T-helper 17 cell (primary cell): Measurements from ENCODE around the gene CATSPERE. TPM values are rescaled to one million over a fixed set of nuclear protein-coding genes. Genes with fewer than 3 reads are reported as not detected.
"Not testable (repeated sequence)": the region's sequence is repeated elsewhere in the genome, so short reads cannot be mapped to it uniquely, and the experiment has no call there.

Experiments used
- ATAC-seq: fragments of 150-1000 bp; cut with Tn5 transposase; 2 replicates; pipeline ENCODE4 v1.10.0; 2021; ENCODE audit warnings: mild to moderate bottlenecking, moderate library complexity
- DNase-seq, 3 donors: peaks; one replicate each; pipeline versions ENCODE4 v3.0.0 to v3.0.0-alpha.2; 2020 to 2021
- H3K9me3 ChIP-seq: one replicate; pipeline ENCODE4 v1.7.0; 2013; ENCODE audit warnings: low read length, mild to moderate bottlenecking; ENCODE audit not compliant: control insufficient read depth, poor library complexity, severe bottlenecking
- H3K27ac Mint-ChIP-seq: one replicate; pipeline ENCODE4 v1.8.0; 2022; ENCODE audit warnings: mild to moderate bottlenecking, moderate library complexity, mixed read lengths
- H3K27me3 Mint-ChIP-seq: one replicate; pipeline ENCODE4 v1.8.0; 2022; ENCODE audit warnings: mixed read lengths
- H3K36me3 Mint-ChIP-seq: one replicate; pipeline ENCODE4 v1.8.0; 2022; ENCODE audit warnings: low read depth, mixed read lengths
- H3K4me1 Mint-ChIP-seq: one replicate; pipeline ENCODE4 v1.8.0; 2022; ENCODE audit warnings: mild to moderate bottlenecking, mixed read lengths
- H3K4me3 Mint-ChIP-seq: one replicate; pipeline ENCODE4 v1.8.0; 2022; ENCODE audit warnings: mild to moderate bottlenecking, moderate library complexity, mixed read lengths
- total RNA-seq, 4 donors: library from RNA in 2 of 4; stranded (reverse) in 2 of 4; gene quantifications; one replicate each; pipeline ENCODE4 v1.2.3 and lab custom pipeline; 2022 to 2026

Gene CATSPERE
- total RNA-seq, 2 donors from 2014 or later, result 0.18 to 0.47 TPM

DNA sequence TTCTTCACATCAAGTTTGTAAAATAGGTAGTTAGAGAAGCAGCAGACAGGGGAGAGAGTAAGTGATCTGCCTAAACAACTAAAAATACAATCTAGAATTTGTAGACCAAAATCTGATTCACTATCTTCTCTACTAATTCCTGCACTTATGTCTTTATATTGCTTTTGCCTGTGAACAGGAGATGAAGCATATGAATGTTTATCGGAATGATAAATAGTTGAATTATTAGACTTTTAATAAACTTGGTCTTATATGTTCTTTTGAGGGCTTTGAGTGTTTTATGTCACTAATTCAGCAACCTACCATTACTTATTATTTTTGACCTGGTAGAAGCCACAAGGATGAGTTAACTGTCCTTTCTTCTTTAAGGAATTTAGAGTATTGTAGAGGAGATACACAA, 194.1 kb downstream of the CATSPERE start:
- peaks cover 31% of the 10 kb centered on the region for H3K4me1 Mint-ChIP-seq
- H3K36me3 Mint-ChIP-seq, result peaks cover 2% of the 10 kb centered on the region
- DNase-seq, result no peak
- ATAC-seq, result no peak
- no peak overlapping the region for H3K4me3 Mint-ChIP-seq
- H3K9me3 ChIP-seq, result no peaks in the 10 kb centered on the region
- no peak overlapping the region for H3K27ac Mint-ChIP-seq
- no peaks in the 10 kb centered on the region for H3K27me3 Mint-ChIP-seq

DNA sequence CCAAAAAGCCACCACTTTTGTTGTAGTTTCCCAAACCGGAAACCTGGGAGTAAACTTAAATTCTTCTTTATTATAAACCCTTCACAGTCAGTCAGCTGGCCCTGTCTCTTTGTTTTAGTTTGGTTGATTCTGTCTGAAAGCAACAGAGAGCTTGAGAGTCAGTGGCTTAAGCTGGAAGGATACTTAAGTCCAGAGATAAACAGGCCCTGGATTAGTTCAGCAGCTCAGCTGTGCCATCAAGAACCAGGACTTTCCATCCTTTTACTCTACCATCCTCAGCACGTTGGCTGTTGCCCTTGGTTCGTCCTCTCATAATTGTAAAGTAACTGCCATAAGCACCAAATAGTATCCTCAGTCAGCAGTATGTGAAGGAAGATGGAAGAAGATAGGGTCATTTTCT, 196.3 kb downstream of the CATSPERE start:
- H3K4me1 Mint-ChIP-seq, result peaks cover 26% of the 10 kb centered on the region
- H3K36me3 Mint-ChIP-seq, result peaks cover 4% of the 10 kb centered on the region
- no peaks in the 10 kb centered on the region for H3K9me3 ChIP-seq
- no peak overlapping the region for H3K4me3 Mint-ChIP-seq
- ATAC-seq (no peak), DNase-seq (no peak)
- H3K27me3 Mint-ChIP-seq, result no peaks in the 10 kb centered on the region
- no peak overlapping the region for H3K27ac Mint-ChIP-seq

DNA sequence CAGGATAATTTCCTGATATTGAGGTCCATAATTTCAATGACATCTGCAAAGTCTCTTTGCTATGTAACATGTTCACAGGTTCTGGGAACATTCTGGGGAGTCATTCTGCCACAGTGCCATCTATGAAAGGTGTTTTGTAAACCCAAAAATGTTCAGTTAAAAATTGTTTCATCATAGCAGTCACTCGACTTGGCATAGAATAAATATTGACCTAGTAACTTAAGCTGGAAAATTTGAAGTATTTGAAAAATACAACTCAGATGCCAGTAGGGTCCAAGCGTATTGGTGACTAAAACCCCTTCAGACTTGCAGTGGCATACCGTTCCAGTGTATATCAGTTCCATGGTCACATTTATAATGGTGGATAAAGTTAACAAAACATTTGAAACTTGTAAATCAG, 198.6 kb downstream of the CATSPERE start:
- ATAC-seq (no peak), DNase-seq (no peak)
- no peak overlapping the region for H3K4me3 Mint-ChIP-seq
- H3K27ac Mint-ChIP-seq, result no peak overlapping the region
- H3K27me3 Mint-ChIP-seq, result no peaks in the 10 kb centered on the region
- peaks cover 4% of the 10 kb centered on the region for H3K36me3 Mint-ChIP-seq
- peaks cover 24% of the 10 kb centered on the region for H3K4me1 Mint-ChIP-seq
- H3K9me3 ChIP-seq, result no peaks in the 10 kb centered on the region

DNA sequence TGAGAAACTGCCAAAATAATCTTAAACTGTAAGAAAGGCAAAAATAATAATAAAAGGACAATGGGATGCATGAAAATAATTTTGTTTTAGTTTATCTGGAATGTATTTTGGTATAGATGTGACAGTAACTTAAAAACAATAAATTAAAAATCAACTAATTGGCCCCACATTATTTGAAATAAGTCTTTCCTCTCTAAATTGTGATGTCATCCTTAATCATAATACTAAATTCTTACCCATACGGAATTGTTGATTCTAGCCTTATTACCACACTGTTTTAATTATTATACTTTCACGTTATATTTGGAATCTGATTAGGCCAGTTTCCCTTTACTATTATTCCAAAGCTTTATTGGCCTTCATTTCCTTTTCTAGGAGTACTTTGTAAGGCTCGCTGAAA, 199.5 kb downstream of the CATSPERE start:
- no peaks in the 10 kb centered on the region for H3K27me3 Mint-ChIP-seq

DNA sequence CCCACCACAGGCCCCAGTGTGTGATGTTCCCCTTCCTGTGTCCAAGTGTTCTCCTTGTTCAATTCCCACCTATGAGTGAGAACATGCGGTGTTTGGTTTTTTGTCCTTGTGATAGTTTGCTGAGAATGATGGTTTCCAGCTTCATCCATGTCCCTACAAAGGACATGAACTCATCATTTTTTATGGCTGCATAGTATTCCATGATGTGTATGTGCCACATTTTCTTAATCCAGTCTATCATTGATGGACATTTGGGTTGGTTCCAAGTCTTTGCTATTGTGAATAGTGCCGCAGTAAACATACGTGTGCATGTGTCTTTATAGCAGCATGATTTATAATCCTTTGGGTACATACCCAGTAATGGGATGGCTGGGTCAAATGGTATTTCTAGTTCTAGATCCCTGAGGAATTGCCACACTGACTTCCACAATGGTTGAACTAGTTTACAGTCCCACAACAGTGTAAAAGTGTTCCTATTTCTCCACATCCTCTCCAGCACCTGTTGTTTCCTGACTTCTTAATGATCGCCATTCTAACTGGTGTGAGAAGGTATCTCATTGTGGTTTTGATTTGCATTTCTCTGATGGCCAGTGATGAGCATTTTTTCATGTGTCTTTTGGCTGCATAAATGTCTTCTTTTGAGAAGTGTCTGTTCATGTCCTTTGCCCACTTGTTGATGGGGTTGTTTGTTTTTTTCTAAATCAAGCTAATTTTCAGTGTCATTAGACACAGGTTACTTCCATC, 200.7 kb downstream of the CATSPERE start:
- ATAC-seq, H3K27me3 Mint-ChIP-seq, DNase-seq, H3K36me3 Mint-ChIP-seq, H3K9me3 ChIP-seq, H3K4me3 Mint-ChIP-seq: not testable (repeated sequence)
- H3K4me1 Mint-ChIP-seq, result peaks cover 19% of the 10 kb centered on the region
- peak overlapping the region; percentile 61 for H3K27ac Mint-ChIP-seq

More for the DNA sequence above, 199.5 kb downstream of the CATSPERE start:
- ATAC-seq (no peak), DNase-seq (no peak)
- no peaks in the 10 kb centered on the region for H3K9me3 ChIP-seq
- Mint-ChIP-seq H3K36me3 (peaks cover 4% of the 10 kb centered on the region), H3K4me1 (peaks cover 24% of the 10 kb centered on the region), H3K4me3 (no peak overlapping the region), H3K27ac (no peak overlapping the region)

DNA sequence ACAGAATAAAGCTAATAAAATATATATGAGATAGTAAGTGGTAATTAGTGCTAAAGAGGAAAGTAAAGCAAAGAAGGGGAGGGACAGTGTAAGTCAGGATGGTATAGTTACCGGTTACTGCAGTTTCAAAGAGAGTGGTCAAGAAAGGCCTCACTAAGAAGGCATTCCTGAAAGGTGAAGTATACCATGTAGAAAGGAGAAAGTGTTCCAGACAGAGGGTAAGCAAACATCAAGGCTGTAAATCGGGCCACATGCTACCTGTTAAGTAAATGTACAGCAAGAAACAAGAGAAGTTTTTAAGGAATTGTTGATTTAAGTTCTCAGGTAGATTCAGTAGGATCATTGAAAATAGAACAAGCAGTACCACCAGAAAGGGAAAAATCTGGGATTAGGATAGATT, 201.5 kb downstream of the CATSPERE start:
- no peak overlapping the region for H3K4me3 Mint-ChIP-seq
- H3K36me3 Mint-ChIP-seq, result peaks cover 2% of the 10 kb centered on the region
- DNase-seq (no peak), ATAC-seq (no peak)
- H3K9me3 ChIP-seq, result no peaks in the 10 kb centered on the region
- no peaks in the 10 kb centered on the region for H3K27me3 Mint-ChIP-seq
- H3K27ac Mint-ChIP-seq, result peak overlapping the region; percentile 61
- peaks cover 15% of the 10 kb centered on the region for H3K4me1 Mint-ChIP-seq

DNA sequence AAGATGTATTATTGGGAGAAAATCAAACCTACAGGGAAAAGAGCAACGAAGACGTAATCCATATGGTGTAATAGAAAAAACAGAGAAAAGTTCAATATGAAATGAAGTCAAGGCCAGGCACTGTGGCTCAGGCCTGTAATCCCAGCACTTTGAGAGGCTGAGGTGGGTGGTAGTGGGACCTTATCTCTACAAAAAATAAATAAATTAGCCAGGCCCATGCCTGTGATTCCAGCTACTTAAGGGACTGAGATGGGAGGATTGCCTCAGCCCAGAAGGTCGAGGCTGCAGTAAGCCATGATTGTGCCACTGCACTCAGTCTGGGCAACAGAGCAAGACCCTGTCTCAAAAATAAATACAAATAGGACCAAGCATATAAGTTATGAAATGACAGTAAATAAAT, 203.3 kb downstream of the CATSPERE start:
- H3K36me3 Mint-ChIP-seq, result peaks cover 2% of the 10 kb centered on the region
- H3K4me1 Mint-ChIP-seq, result peaks cover 5% of the 10 kb centered on the region
- H3K27me3 Mint-ChIP-seq, result no peaks in the 10 kb centered on the region
- H3K4me3 Mint-ChIP-seq, result no peak overlapping the region
- no peaks in the 10 kb centered on the region for H3K9me3 ChIP-seq
- no peak overlapping the region for H3K27ac Mint-ChIP-seq
- ATAC-seq, result no peak
- no peak for DNase-seq

DNA sequence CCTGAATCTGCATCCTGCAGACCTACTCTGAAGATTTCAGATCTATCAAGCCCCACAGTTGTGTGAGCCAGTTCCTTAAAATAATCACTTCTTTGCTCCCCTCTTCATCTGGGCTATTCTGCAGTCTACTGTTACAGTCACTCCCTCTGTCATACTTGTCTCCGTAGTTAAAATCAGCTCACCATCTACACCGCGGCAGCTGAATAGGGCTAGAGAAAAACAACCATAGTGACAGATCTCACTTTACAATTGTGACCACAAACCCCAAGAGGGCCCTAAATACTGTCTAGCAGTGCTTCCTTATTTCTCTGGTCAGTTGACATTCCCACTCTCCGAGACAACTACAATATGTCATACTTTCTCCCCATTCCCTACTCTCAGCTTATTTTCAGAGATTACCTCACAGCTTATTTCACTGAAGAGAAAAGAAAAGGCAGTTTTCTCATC, 204.7 kb downstream of the CATSPERE start:
- Mint-ChIP-seq H3K4me3 (no peak overlapping the region), H3K4me1 (peaks cover 5% of the 10 kb centered on the region)
- no peak for DNase-seq

DNA sequence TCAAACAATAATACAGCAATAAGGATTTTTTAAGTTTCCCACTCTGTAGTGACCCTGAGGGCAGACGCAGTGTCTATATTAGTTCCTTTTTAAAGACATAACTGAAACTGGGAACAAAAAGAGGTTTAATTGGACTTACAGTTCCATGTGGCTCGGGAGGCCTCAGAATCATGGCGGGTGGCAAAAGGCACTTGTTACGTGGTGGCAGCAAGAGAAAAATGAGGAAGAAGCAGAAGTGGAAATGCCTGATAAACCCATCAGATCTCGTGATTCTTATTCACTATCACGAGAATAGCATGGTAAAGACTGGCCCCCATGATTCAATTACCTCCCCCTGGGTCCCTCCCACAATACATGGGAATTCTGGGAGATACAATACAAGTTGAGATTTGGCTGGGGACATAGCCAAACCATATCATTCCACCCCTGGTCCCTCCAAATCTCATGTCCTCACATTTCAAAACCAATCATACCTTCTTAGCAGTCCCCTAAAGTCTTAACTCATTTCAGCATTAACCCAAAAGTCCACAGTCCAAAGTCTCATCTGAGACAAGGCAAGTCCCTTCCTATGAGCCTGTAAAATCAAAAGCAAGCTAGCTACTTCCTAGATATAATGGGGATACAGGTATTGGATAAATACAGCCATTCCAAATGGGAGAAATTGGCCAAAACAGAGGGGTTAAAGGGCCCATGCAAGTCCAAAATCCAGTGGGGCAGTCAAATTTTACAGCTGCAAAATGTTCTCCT, 205.8 kb downstream of the CATSPERE start:
- not testable (repeated sequence) for ATAC-seq, H3K36me3 Mint-ChIP-seq, H3K9me3 ChIP-seq, H3K27me3 Mint-ChIP-seq, DNase-seq, H3K4me1 Mint-ChIP-seq, H3K27ac Mint-ChIP-seq, H3K4me3 Mint-ChIP-seq

More for the DNA sequence above, 204.7 kb downstream of the CATSPERE start:
- no peaks in the 10 kb centered on the region for H3K27me3 Mint-ChIP-seq
- no peak overlapping the region for H3K27ac Mint-ChIP-seq
- ATAC-seq, result peak; percentile 40
- peaks cover 2% of the 10 kb centered on the region for H3K36me3 Mint-ChIP-seq
- H3K9me3 ChIP-seq, result no peaks in the 10 kb centered on the region

DNA sequence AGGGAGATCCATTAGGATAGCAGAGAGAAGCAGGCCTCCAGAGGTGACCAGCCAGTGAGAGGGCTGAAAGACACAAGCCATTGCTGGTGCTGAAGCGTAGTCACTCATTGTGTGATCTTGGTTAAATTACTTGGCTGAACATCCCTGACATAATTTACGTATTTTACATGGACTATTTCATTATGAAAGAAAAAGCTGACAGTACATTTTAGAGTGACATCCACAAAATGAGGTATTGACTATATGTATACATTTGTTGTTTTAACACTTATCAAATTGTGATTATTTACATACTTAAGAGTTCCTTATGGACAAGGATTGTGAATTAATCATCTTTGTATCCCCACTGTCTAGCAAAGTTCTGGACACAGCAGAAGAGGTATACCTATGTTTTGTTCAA, 206.7 kb downstream of the CATSPERE start:
- no peak for DNase-seq
- no peaks in the 10 kb centered on the region for H3K9me3 ChIP-seq
- peaks cover 3% of the 10 kb centered on the region for H3K4me1 Mint-ChIP-seq
- H3K4me3 Mint-ChIP-seq, result no peak overlapping the region
- no peaks in the 10 kb centered on the region for H3K27me3 Mint-ChIP-seq
- no peaks in the 10 kb centered on the region for H3K36me3 Mint-ChIP-seq
- no peak overlapping the region for H3K27ac Mint-ChIP-seq
- ATAC-seq, result no peak

DNA sequence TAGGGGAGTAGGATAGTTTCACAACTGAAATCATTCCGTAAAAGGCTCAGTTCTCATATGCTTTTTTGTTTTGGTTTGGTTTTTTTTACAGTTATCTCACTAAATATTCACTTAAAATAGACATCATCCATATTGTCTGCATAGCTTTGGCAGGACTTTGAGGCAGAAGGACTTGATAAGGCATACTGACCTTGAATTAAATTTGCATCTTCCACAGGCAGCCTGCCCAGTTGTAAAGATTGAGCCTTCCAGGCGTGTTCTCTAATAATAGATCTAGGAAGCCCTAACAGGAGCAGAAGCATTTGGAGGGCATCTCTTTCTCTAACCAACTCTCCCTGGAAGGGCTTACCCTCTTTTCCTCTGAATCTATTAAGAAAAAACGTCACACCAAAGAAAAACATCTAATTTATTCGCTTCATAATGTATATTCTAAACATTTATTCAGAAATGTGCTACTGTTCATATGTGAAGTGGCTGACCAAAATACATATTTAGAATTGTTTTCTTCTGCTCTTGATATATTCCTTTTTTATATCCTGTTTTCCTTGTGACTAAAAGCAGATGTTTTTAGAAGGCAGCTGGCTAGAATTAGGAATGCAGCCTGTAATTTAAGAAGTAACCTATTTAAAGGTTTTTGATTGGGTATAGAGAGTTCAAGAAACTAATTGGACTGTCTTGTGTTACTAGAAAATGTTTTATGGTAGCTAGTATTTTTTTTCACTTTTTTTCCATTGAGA, 212.0 kb downstream of the CATSPERE start:
- H3K9me3 ChIP-seq, result no peaks in the 10 kb centered on the region
- Mint-ChIP-seq H3K27ac (no peak overlapping the region), H3K4me1 (peaks cover 18% of the 10 kb centered on the region), H3K36me3 (peaks cover 2% of the 10 kb centered on the region), H3K4me3 (no peak overlapping the region), H3K27me3 (no peaks in the 10 kb centered on the region)
- no peak for DNase-seq
- ATAC-seq, result no peak

DNA sequence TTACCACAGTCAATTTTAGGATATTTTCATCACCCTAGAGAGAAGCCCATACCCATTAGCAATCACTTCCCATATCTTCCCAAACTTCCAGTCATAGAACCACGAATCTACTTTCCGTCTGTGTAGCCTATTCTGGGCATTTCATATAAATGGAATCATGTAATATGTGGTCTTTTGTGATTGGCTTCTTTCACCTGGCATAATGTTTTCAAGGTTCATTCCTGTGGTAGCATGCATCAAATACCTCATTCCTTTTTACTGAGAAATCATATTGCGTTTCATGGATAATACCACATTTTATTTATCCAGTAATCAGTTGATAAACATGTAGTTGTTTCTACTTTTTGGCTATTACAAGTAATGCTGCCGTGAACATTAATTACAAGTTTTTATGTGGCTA, 213.4 kb downstream of the CATSPERE start:
- DNase-seq, result no peak
- H3K9me3 ChIP-seq, result no peaks in the 10 kb centered on the region
- H3K27me3 Mint-ChIP-seq, result no peaks in the 10 kb centered on the region
- H3K36me3 Mint-ChIP-seq, result peaks cover 2% of the 10 kb centered on the region
- no peak for ATAC-seq
- no peak overlapping the region for H3K27ac Mint-ChIP-seq
- H3K4me3 Mint-ChIP-seq, result no peak overlapping the region
- peaks cover 18% of the 10 kb centered on the region for H3K4me1 Mint-ChIP-seq

DNA sequence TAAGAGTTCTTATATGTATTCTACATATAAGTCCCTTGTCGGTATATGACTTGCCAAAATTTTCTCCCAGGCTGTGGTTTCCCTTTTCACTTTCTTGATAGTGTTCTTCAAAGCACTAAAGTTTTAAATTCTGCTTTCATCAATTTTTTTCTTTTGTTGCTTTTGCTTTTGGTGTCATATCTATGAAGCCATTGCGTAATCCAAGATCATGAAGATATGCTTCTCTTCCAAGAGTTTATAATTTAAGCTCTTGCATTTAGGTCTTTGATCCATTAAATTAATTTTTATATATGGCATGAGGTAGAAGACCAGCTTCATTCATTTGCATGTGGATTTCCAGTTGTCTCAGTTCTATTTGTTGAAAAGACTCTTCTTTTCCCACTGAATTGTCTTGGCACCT, 214.1 kb downstream of the CATSPERE start:
- H3K4me1 Mint-ChIP-seq, result peaks cover 20% of the 10 kb centered on the region
- H3K36me3 Mint-ChIP-seq, result peaks cover 4% of the 10 kb centered on the region
- no peaks in the 10 kb centered on the region for H3K9me3 ChIP-seq
- DNase-seq (no peak), ATAC-seq (no peak)
- H3K27ac Mint-ChIP-seq, result no peak overlapping the region
- no peaks in the 10 kb centered on the region for H3K27me3 Mint-ChIP-seq
- no peak overlapping the region for H3K4me3 Mint-ChIP-seq
